IMR-90 (cell line): ENCODE measurements around the gene PRPF40B. TPM values are rescaled to one million over a fixed set of nuclear protein-coding genes. Genes with fewer than 3 reads are reported as not detected.

Experiments used
- ATAC-seq: fragments of 200-7000 bp; cut with Tn5 transposase; 2 replicates; pipeline ENCODE4 v1.9.1; 2020; ENCODE audit warnings: low read depth, mild to moderate bottlenecking, moderate library complexity
- BruUV-seq: library from RNA; stranded (reverse); fragments of 400-500 nt; replicated peaks from 2 replicates; lab custom pipeline; 2021; lab: Mats Ljungman, UMichigan
- CTCF ChIA-PET: fragments of 300-600 bp; formaldehyde crosslinking; extraction: SDS; loops from one replicate; lab custom pipeline; 2021; ENCODE audit warnings: antibody characterized with exemption; lab: Yijun Ruan, JAX
- POLR2A ChIA-PET: fragments of 300-600 bp; sonication (Branson Sonifier 250); formaldehyde crosslinking; loops from one replicate; lab custom pipeline; 2022; ENCODE audit warnings: antibody characterized with exemption; ENCODE audit not compliant: unreplicated experiment; lab: Charles Lee
- DNase-seq: peaks from one replicate; pipeline ENCODE4 v3.0.0; 2013
- H2AFZ ChIP-seq: replicated peaks from 2 replicates; pipeline ENCODE3; 2013; ENCODE audit warnings: low read length, mild to moderate bottlenecking; ENCODE audit not compliant: poor library complexity
- H2AK5ac ChIP-seq: 2 replicates; pipeline ENCODE4 v1.6.1; 2013; ENCODE audit warnings: low read depth, low read length, inconsistent platforms
- H2AK9ac ChIP-seq: replicated peaks from 2 replicates; pipeline ENCODE3; 2013; ENCODE audit warnings: mild to moderate bottlenecking, low read depth, low read length, moderate library complexity; ENCODE audit not compliant: poor library complexity
- H2BK120ac ChIP-seq: 2 replicates; pipeline ENCODE4 v1.6.1; 2013; ENCODE audit warnings: low read depth, low read length, inconsistent platforms
- H2BK15ac ChIP-seq: 3 replicates; pipeline ENCODE4 v1.6.1; 2013; ENCODE audit warnings: low read depth, low read length, inconsistent platforms
- H2BK20ac ChIP-seq: 2 replicates; pipeline ENCODE4 v1.6.1; 2013; ENCODE audit warnings: low read depth, mild to moderate bottlenecking, inconsistent platforms, low read length, moderate library complexity
- H2BK5ac ChIP-seq: 2 replicates; pipeline ENCODE4 v1.6.1; 2013; ENCODE audit warnings: mild to moderate bottlenecking, low read depth, low read length, inconsistent platforms; ENCODE audit not compliant: poor library complexity, severe bottlenecking
- H3K14ac ChIP-seq: replicated peaks from 2 replicates; pipeline ENCODE4 v1.6.1; 2013; ENCODE audit warnings: low read depth, low read length, inconsistent platforms
- H3K18ac ChIP-seq: 2 replicates; pipeline ENCODE4 v1.6.1; 2013; ENCODE audit warnings: low read depth, low read length, control low read depth
- H3K23ac ChIP-seq: 2 replicates; pipeline ENCODE4 v1.6.1; 2013; ENCODE audit warnings: low read depth, low read length, inconsistent platforms
- H3K27ac ChIP-seq: 2 replicates; pipeline ENCODE4 v1.5.1; 2013; ENCODE audit warnings: mild to moderate bottlenecking, control low read depth, low read length; ENCODE audit not compliant: insufficient read depth
- H3K27me3 ChIP-seq: 2 replicates; pipeline ENCODE4 v1.6.1; 2013; ENCODE audit warnings: low read length; ENCODE audit not compliant: control insufficient read depth, insufficient read depth
- H3K36me3 ChIP-seq: 2 replicates; pipeline ENCODE4 v1.6.1; 2013; ENCODE audit warnings: low read length, mixed read lengths; ENCODE audit not compliant: control insufficient read depth, insufficient read depth
- H3K4ac ChIP-seq: 2 replicates; pipeline ENCODE4 v1.6.1; 2013; ENCODE audit warnings: low read depth, low read length, inconsistent platforms
- H3K4me1 ChIP-seq: 2 replicates; pipeline ENCODE4 v1.6.1; 2013; ENCODE audit warnings: low read length, mixed read lengths; ENCODE audit not compliant: control insufficient read depth, insufficient read depth
- H3K4me2 ChIP-seq: 2 replicates; pipeline ENCODE4 v1.6.1; 2013; ENCODE audit warnings: low read depth, mild to moderate bottlenecking, control low read depth, low read length, moderate library complexity
- H3K4me3 ChIP-seq: 2 replicates; pipeline ENCODE4 v1.5.1; 2013; ENCODE audit warnings: low read depth, mild to moderate bottlenecking, control low read depth, low read length, moderate library complexity; ENCODE audit not compliant: insufficient read depth
- H3K56ac ChIP-seq: 2 replicates; pipeline ENCODE4 v1.6.1; 2013; ENCODE audit warnings: low read length, inconsistent platforms; ENCODE audit not compliant: insufficient read depth; ENCODE audit errors: extremely low read depth
- H3K79me1 ChIP-seq, 2 experiments: 2 replicates each; pipeline ENCODE4 v1.6.1; 2013; ENCODE audit warnings: low read length in 2 of 2, inconsistent platforms in 1 of 2, low read depth in 1 of 2
- H3K9ac ChIP-seq: 2 replicates; pipeline ENCODE4 v1.6.1; 2013; ENCODE audit warnings: low read depth, low read length, control low read depth
- H3K9me1 ChIP-seq: 2 replicates; pipeline ENCODE4 v1.6.1; 2013; ENCODE audit warnings: low read length, inconsistent platforms; ENCODE audit not compliant: insufficient read depth
- H3K9me3 ChIP-seq: 2 replicates; pipeline ENCODE4 v1.6.1; 2013; ENCODE audit warnings: low read length; ENCODE audit not compliant: control insufficient read depth, insufficient read depth
- H4K20me1 ChIP-seq: 2 replicates; pipeline ENCODE4 v1.6.1; 2013; ENCODE audit warnings: low read length, inconsistent platforms; ENCODE audit not compliant: insufficient read depth
- H4K5ac ChIP-seq: 2 replicates; pipeline ENCODE4 v1.6.1; 2013; ENCODE audit warnings: mild to moderate bottlenecking, low read depth, low read length, control low read depth
- H4K8ac ChIP-seq, 2 experiments: 2 replicates each; pipeline ENCODE4 v1.6.1; 2013; ENCODE audit warnings: low read depth in 2 of 2, low read length in 2 of 2, control low read depth in 1 of 2, inconsistent platforms in 1 of 2
- H4K91ac ChIP-seq: 2 replicates; pipeline ENCODE4 v1.6.1; 2013; ENCODE audit warnings: low read depth, low read length, inconsistent platforms; ENCODE audit not compliant: insufficient read depth
- BHLHE40 ChIP-seq: fragments of 150-350 bp; IDR thresholded peaks from 2 replicates; pipeline ENCODE4 v1.6.1; 2016; ENCODE audit warnings: mild to moderate bottlenecking, low read depth, low read length
- CEBPB ChIP-seq: IDR thresholded peaks from 2 replicates; pipeline ENCODE4 v1.6.1; 2012; ENCODE audit warnings: low read depth, low read length, improper control_type of control experiment
- CHD1 ChIP-seq: IDR thresholded peaks from 2 replicates; pipeline ENCODE4 v1.6.1; 2012; ENCODE audit warnings: low read depth, low read length, improper control_type of control experiment
- FOS ChIP-seq: fragments of 150-350 bp; IDR thresholded peaks from 2 replicates; pipeline ENCODE4 v1.6.1; 2016; ENCODE audit warnings: low read depth, low read length
- MAFK ChIP-seq: IDR thresholded peaks from 2 replicates; pipeline ENCODE4 v1.6.1; 2012; ENCODE audit warnings: low read depth, low read length, improper control_type of control experiment
- MAZ ChIP-seq: IDR thresholded peaks from 2 replicates; pipeline ENCODE4 v1.6.1; 2012; ENCODE audit warnings: low read depth, mild to moderate bottlenecking, low read length, improper control_type of control experiment, moderate library complexity, borderline replicate concordance
- MXI1 ChIP-seq: IDR thresholded peaks from 2 replicates; pipeline ENCODE4 v1.6.1; 2012; ENCODE audit warnings: low read depth, mild to moderate bottlenecking, low read length, moderate library complexity, borderline replicate concordance
- NFE2L2 ChIP-seq: fragments of 150-350 bp; IDR thresholded peaks from 2 replicates; pipeline ENCODE4 v1.6.1; 2016; ENCODE audit warnings: low read depth, mild to moderate bottlenecking, low read length
- POLR2A ChIP-seq: IDR thresholded peaks from 2 replicates; pipeline ENCODE4 v1.6.1; 2012; ENCODE audit warnings: mild to moderate bottlenecking, low read depth, low read length
- RAD21 ChIP-seq: IDR thresholded peaks from 2 replicates; pipeline ENCODE4 v1.6.1; 2012; ENCODE audit warnings: low read length, improper control_type of control experiment
- RCOR1 ChIP-seq: IDR thresholded peaks from 2 replicates; pipeline ENCODE4 v1.6.1; 2012; ENCODE audit warnings: mild to moderate bottlenecking, low read length, improper control_type of control experiment; ENCODE audit not compliant: insufficient replicate concordance
- RFX5 ChIP-seq: IDR thresholded peaks from 2 replicates; pipeline ENCODE4 v1.8.0; 2012; ENCODE audit warnings: low read depth, mild to moderate bottlenecking, low read length, moderate library complexity
- SMC3 ChIP-seq: fragments of 150-350 bp; IDR thresholded peaks from 2 replicates; pipeline ENCODE4 v1.6.1; 2016; ENCODE audit warnings: low read depth, mild to moderate bottlenecking, antibody characterized with exemption, low read length, moderate library complexity
- WGBS, 2 experiments: methylation state at CpG; one replicate each; pipeline versions ENCODE4 v1.1.5 to v1.1.7; 2013; ENCODE audit warnings: missing lambda C conversion rate in 2 of 2; ENCODE audit not compliant: insufficient read length in 1 of 2; ENCODE audit errors: extremely low coverage in 2 of 2; 5-methylcytosine and 5-hydroxymethylcytosine counted together
- dilution Hi-C: fragments of 300-500 bp; cut with HindIII; formaldehyde crosslinking; loops from one replicate; pipeline ENCODE4 v1.14.3; 2018; ENCODE audit warnings: low sequenced_read_pairs; ENCODE audit not compliant: unreplicated experiment
- in situ Hi-C: fragments of 300-500 bp; cut with MboI; formaldehyde crosslinking; loops from 3 replicates; pipeline ENCODE4 v1.14.3; 2019; ENCODE audit warnings: low sequenced_read_pairs, inconsistent platforms, mixed read lengths
- intact Hi-C: fragments of 100-400 bp; cut with micrococcal nuclease; formaldehyde crosslinking; loops from 2 replicates; pipeline ENCODE4 v1.10.0; 2022
- polyA plus RNA-seq, 3 experiments: library from polyadenylated mRNA; depleted of rRNA; stranded (reverse); fragments of >200 nt; gene quantifications; 2 replicates each; pipeline ENCODE4 v1.2.3, GENCODE V29; 2012; ENCODE audit warnings: low replicate concordance in 1 of 3
- total RNA-seq: library from RNA; depleted of rRNA; stranded (reverse); fragments of >200 nt; gene quantifications from 2 replicates; pipeline ENCODE4 v1.2.3, GENCODE V29; 2012
- TF ChIP-seq, protein P1 (sequence below): conservative IDR thresholded peaks from 2 replicates; pipeline ENCODE4 v1.5.1; 2012; ENCODE audit warnings: mild to moderate bottlenecking, low read depth, low read length, improper control_type of control experiment
- TF ChIP-seq, protein P2 (sequence below): fragments of 150-350 bp; IDR thresholded peaks from 2 replicates; pipeline ENCODE4 v1.6.1; 2016; ENCODE audit warnings: low read depth, mild to moderate bottlenecking, low read length, moderate library complexity, borderline replicate concordance

PRPF40B gene
- total and polyA plus RNA-seq, 2 of the 4 experiments (the other 2 are of a cell fraction), result 5.0 to 11.8 TPM

DNA sequence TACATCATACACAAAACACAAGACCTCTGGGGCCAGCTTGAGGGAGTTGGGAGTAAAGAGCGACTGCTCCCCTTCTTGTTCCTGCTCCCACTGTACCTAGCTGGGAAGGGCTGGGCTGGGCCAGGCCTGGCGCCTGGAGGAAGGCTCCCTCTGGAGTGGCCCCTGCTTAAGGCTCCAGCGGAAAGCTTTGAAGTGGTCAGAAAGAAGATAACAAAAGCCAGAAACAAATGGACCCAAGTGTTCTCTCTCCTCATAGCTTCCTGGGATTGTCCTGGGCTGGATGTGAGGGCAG, 25.3 kb downstream of the PRPF40B start:
- no peak for ATAC-seq
- WGBS, 2 experiments, result 100% methylated on average over 2 of the region's 3 CpGs; no CpG with 5 or more reads in 1 of the 2 experiments
- in situ Hi-C loops, result no loop called here

More for the DNA sequence above, 25.3 kb downstream of the PRPF40B start:
- Histone ChIP-seq H3K18ac (no peak overlapping the region), H3K9ac (no peak overlapping the region), H3K79me1 (0 out of 4 replicates have a peak, but pooled peaks cover 0 to 4% of the 10 kb centered on the region in 2 experiments), H3K14ac (no peak overlapping the region), H3K4ac (no peak overlapping the region), H2BK120ac (no peak overlapping the region), H3K36me3 (peaks cover 76% of the 10 kb centered on the region), H4K5ac (no peak overlapping the region), H3K4me3 (no peak overlapping the region), H3K27me3 (no peaks in the 10 kb centered on the region), H2AK9ac (no peak overlapping the region), H2BK15ac (no peak overlapping the region), H2BK5ac (no peak overlapping the region), H3K23ac (no peak overlapping the region), H3K9me1 (0 out of 2 replicates have a peak, but pooled peaks cover 4% of the 10 kb centered on the region), H3K4me2 (no peak overlapping the region), H4K20me1 (0 out of 2 replicates have a peak, but pooled peaks cover 4% of the 10 kb centered on the region), H4K8ac (no peak overlapping the region), H3K27ac (no peak overlapping the region), H4K91ac (no peak overlapping the region), H3K56ac (no peak overlapping the region), H2AFZ (no peak overlapping the region), H3K9me3 (no peaks in the 10 kb centered on the region), H3K4me1 (no peaks in the 10 kb centered on the region), H2BK20ac (no peak overlapping the region), H2AK5ac (no peak overlapping the region)
- POLR2A ChIA-PET, result interaction anchor here (0.5 to 0.7 kb wide), 2 partner anchors 93 to 124 kb away, joined by 3 to 7 read pairs; partner anchors contain the start of gene TMBIM6
- TF ChIP-seq BHLHE40 (no peak), MAZ (no peak), RFX5 (no peak), CHD1 (no peak), POLR2A (no peak), CEBPB (no peak), MAFK (no peak), MXI1 (no peak), NFE2L2 (no peak), FOS (no peak), RAD21 (no peak), SMC3 (no peak), RCOR1 (no peak)
- TF ChIP-seq, protein P1, sequence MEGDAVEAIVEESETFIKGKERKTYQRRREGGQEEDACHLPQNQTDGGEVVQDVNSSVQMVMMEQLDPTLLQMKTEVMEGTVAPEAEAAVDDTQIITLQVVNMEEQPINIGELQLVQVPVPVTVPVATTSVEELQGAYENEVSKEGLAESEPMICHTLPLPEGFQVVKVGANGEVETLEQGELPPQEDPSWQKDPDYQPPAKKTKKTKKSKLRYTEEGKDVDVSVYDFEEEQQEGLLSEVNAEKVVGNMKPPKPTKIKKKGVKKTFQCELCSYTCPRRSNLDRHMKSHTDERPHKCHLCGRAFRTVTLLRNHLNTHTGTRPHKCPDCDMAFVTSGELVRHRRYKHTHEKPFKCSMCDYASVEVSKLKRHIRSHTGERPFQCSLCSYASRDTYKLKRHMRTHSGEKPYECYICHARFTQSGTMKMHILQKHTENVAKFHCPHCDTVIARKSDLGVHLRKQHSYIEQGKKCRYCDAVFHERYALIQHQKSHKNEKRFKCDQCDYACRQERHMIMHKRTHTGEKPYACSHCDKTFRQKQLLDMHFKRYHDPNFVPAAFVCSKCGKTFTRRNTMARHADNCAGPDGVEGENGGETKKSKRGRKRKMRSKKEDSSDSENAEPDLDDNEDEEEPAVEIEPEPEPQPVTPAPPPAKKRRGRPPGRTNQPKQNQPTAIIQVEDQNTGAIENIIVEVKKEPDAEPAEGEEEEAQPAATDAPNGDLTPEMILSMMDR, result no peak
- TF ChIP-seq, protein P2, sequence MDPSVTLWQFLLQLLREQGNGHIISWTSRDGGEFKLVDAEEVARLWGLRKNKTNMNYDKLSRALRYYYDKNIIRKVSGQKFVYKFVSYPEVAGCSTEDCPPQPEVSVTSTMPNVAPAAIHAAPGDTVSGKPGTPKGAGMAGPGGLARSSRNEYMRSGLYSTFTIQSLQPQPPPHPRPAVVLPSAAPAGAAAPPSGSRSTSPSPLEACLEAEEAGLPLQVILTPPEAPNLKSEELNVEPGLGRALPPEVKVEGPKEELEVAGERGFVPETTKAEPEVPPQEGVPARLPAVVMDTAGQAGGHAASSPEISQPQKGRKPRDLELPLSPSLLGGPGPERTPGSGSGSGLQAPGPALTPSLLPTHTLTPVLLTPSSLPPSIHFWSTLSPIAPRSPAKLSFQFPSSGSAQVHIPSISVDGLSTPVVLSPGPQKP, result no peak
- CTCF ChIA-PET, result interaction anchor here (0.9 to 1.3 kb wide), 2 partner anchors 11 to 360 kb away, joined by 3 read pairs; no protein-coding TSS in a partner anchor
- intact Hi-C loops, result no loop called here
- no peak for DNase-seq
- no TSS peak for BruUV-seq
- dilution Hi-C loops, result no loop called here
